ENCODE data around the gene PIH1D1. TPM values are rescaled to one million over a fixed set of nuclear protein-coding genes. Genes with fewer than 3 reads are reported as not detected.

The PIH1D1 gene
- total RNA-seq, 1 experiment from 2014 or later: 148 TPM

GRCh38 chr19:49425178-49425577 lies 26.4 kb downstream of the PIH1D1 start, which contains the start of gene GFY:
GFY (plus strand) TSS chr19:49425388; CDS start chr19:49426431, 1,043 bp downstream.
- DNase-seq (ENCODE audit: low spot score): no peak
- in situ Hi-C loops (cut with HindIII; ENCODE audit: low sequenced_read_pairs): no loop called here

- in situ Hi-C loops (cut with HindIII; ENCODE audit: low sequenced_read_pairs): no loop called here
- DNase-seq (ENCODE audit: low spot score): no peak
Measured at GRCh38 chr19:49423985-49424303, 27.7 kb downstream of the PIH1D1 start.

GRCh38 chr19:49423071-49423984 lies 28.3 kb downstream of the PIH1D1 start, which contains the start of gene PTH2:
PTH2 (minus strand) TSS chr19:49423441; CDS start chr19:49423339, 102 bp downstream.
- in situ Hi-C loops (cut with HindIII; ENCODE audit: low sequenced_read_pairs): no loop called here

GRCh38 chr19:49422407-49423070 lies 29.1 kb downstream of the PIH1D1 start:
- DNase-seq (ENCODE audit: low spot score): peak; percentile 80
- in situ Hi-C loops (cut with HindIII; ENCODE audit: low sequenced_read_pairs): no loop called here

More at GRCh38 chr19:49423071-49423984, 28.3 kb downstream of the PIH1D1 start, which contains the start of gene PTH2:
- no peak for DNase-seq (ENCODE audit: low spot score)

- in situ Hi-C loops (cut with HindIII; ENCODE audit: low sequenced_read_pairs): no loop called here
Measured at GRCh38 chr19:49421878-49422202, 29.8 kb downstream of the PIH1D1 start.

GRCh38 chr19:49421039-49421877 lies 30.4 kb downstream of the PIH1D1 start:
- in situ Hi-C loops (cut with HindIII; ENCODE audit: low sequenced_read_pairs): no loop called here
- DNase-seq (ENCODE audit: low spot score): peak; percentile 93

More at GRCh38 chr19:49421878-49422202, 29.8 kb downstream of the PIH1D1 start:
- no peak for DNase-seq (ENCODE audit: low spot score)

- no peak for DNase-seq (ENCODE audit: low spot score)
Measured at GRCh38 chr19:49420227-49420626, 31.4 kb downstream of the PIH1D1 start.

GRCh38 chr19:49419173-49419572 lies 32.4 kb downstream of the PIH1D1 start:
- in situ Hi-C loops (cut with HindIII; ENCODE audit: low sequenced_read_pairs): no loop called here
- no peak for DNase-seq (ENCODE audit: low spot score)

More at GRCh38 chr19:49420227-49420626, 31.4 kb downstream of the PIH1D1 start:
- in situ Hi-C loops (cut with HindIII; ENCODE audit: low sequenced_read_pairs): no loop called here

- in situ Hi-C loops (cut with HindIII; ENCODE audit: low sequenced_read_pairs): no loop called here
- DNase-seq (ENCODE audit: low spot score): no peak
Measured at GRCh38 chr19:49418511-49418910, 33.1 kb downstream of the PIH1D1 start.

GRCh38 chr19:49417088-49417487 lies 34.5 kb downstream of the PIH1D1 start:
- in situ Hi-C loops (cut with HindIII; ENCODE audit: low sequenced_read_pairs): no loop called here

GRCh38 chr19:49415810-49416200 lies 35.8 kb downstream of the PIH1D1 start:
- in situ Hi-C loops (cut with HindIII; ENCODE audit: low sequenced_read_pairs): no loop called here
- no peak for DNase-seq (ENCODE audit: low spot score)

More at GRCh38 chr19:49417088-49417487, 34.5 kb downstream of the PIH1D1 start:
- no peak for DNase-seq (ENCODE audit: low spot score)

- in situ Hi-C loops (cut with HindIII; ENCODE audit: low sequenced_read_pairs): no loop called here
- no peak for DNase-seq (ENCODE audit: low spot score)
Measured at GRCh38 chr19:49415102-49415809, 36.4 kb downstream of the PIH1D1 start.

- in situ Hi-C loops (cut with HindIII; ENCODE audit: low sequenced_read_pairs): no loop called here
- DNase-seq (ENCODE audit: low spot score): no peak
Measured at GRCh38 chr19:49414256-49414655, 37.4 kb downstream of the PIH1D1 start.

GRCh38 chr19:49413348-49413747 lies 38.3 kb downstream of the PIH1D1 start:
- in situ Hi-C loops (cut with HindIII; ENCODE audit: low sequenced_read_pairs): no loop called here

GRCh38 chr19:49411681-49412326 lies 39.8 kb downstream of the PIH1D1 start:
- in situ Hi-C loops (cut with HindIII; ENCODE audit: low sequenced_read_pairs): no loop called here
- no peak for DNase-seq (ENCODE audit: low spot score)

More at GRCh38 chr19:49413348-49413747, 38.3 kb downstream of the PIH1D1 start:
- DNase-seq (ENCODE audit: low spot score): no peak

GRCh38 chr19:49409441-49410029 lies 42.1 kb downstream of the PIH1D1 start:
- DNase-seq (ENCODE audit: low spot score): no peak
- in situ Hi-C loops (cut with HindIII; ENCODE audit: low sequenced_read_pairs): no loop called here

GRCh38 chr19:49408816-49409440 lies 42.7 kb downstream of the PIH1D1 start:
- in situ Hi-C loops (cut with HindIII; ENCODE audit: low sequenced_read_pairs): no loop called here
- DNase-seq (ENCODE audit: low spot score): no peak
